GM23248 (cell line): ENCODE data around the gene NYAP2. TPM values are rescaled to one million over a fixed set of nuclear protein-coding genes. Genes with fewer than 3 reads are reported as not detected.

Source experiments
- DNase-seq: peaks from one replicate; pipeline ENCODE4 v3.0.0-alpha.2; 2015
- H2AFZ ChIP-seq: fragments of 200-600 bp; sonication (generic); 2 replicates; pipeline ENCODE4 v1.6.1; 2016; ENCODE audit warnings: antibody characterized with exemption
- H3F3A ChIP-seq: fragments of 200-600 bp; sonication (generic); 2 replicates; pipeline ENCODE4 v1.6.1; 2016; ENCODE audit warnings: mild to moderate bottlenecking, antibody characterized with exemption, mixed run types; ENCODE audit not compliant: insufficient read depth
- H3K27ac ChIP-seq: fragments of 200-600 bp; sonication (generic); 2 replicates; pipeline ENCODE4 v1.5.1; 2016; ENCODE audit warnings: mild to moderate bottlenecking
- H3K27me3 ChIP-seq: fragments of 200-600 bp; sonication (generic); replicated peaks from 2 replicates; pipeline ENCODE4 v1.6.1; 2016; ENCODE audit warnings: mild to moderate bottlenecking; ENCODE audit not compliant: insufficient read depth
- H3K36me3 ChIP-seq: fragments of 200-600 bp; sonication (generic); 2 replicates; pipeline ENCODE4 v1.6.1; 2016; ENCODE audit warnings: low read depth, mild to moderate bottlenecking
- H3K4me1 ChIP-seq: fragments of 200-600 bp; sonication (generic); 2 replicates; pipeline ENCODE4 v1.6.1; 2016; ENCODE audit warnings: mild to moderate bottlenecking; ENCODE audit not compliant: insufficient read depth
- H3K4me2 ChIP-seq: fragments of 200-600 bp; sonication (generic); one replicate; pipeline ENCODE4 v1.6.1; 2016; ENCODE audit warnings: mild to moderate bottlenecking; ENCODE audit not compliant: unreplicated experiment
- H3K4me3 ChIP-seq: fragments of 200-600 bp; sonication (generic); 2 replicates; pipeline ENCODE4 v1.5.1; 2016; ENCODE audit warnings: mild to moderate bottlenecking
- H3K79me2 ChIP-seq: fragments of 200-600 bp; sonication (generic); 2 replicates; pipeline ENCODE4 v1.6.1; 2016; ENCODE audit warnings: mild to moderate bottlenecking; ENCODE audit not compliant: insufficient read depth
- H3K9ac ChIP-seq: fragments of 200-600 bp; sonication (generic); 2 replicates; pipeline ENCODE4 v1.6.1; 2016; ENCODE audit warnings: mild to moderate bottlenecking
- H3K9me2 ChIP-seq: fragments of 200-600 bp; sonication (generic); 2 replicates; pipeline ENCODE4 v1.6.1; 2016; ENCODE audit warnings: mixed run types, mild to moderate bottlenecking, moderate library complexity; ENCODE audit not compliant: insufficient read depth
- H3K9me3 ChIP-seq: fragments of 200-600 bp; sonication (generic); one replicate; pipeline ENCODE4 v1.6.1; 2017; ENCODE audit warnings: low read depth
- H4K20me1 ChIP-seq: fragments of 200-600 bp; sonication (generic); 2 replicates; pipeline ENCODE4 v1.6.0; 2016; ENCODE audit not compliant: insufficient read depth
- EZH2 ChIP-seq: fragments of 200-600 bp; sonication (generic); IDR thresholded peaks from 2 replicates; pipeline ENCODE4 v1.6.1; 2018; ENCODE audit warnings: antibody characterized with exemption, mild to moderate bottlenecking; ENCODE audit not compliant: insufficient read depth, poor library complexity, severe bottlenecking
- EZH2phosphoT487 ChIP-seq: fragments of 200-600 bp; sonication (generic); IDR thresholded peaks from 2 replicates; pipeline ENCODE4 v1.6.1; 2018; ENCODE audit warnings: antibody characterized with exemption, moderate library complexity, mild to moderate bottlenecking, low read depth; ENCODE audit not compliant: insufficient read depth
- WGBS, 2 experiments: methylation state at CpG; one replicate each; pipeline ENCODE4 v1.1.6; 2015 to 2017; ENCODE audit warnings: low lambda C conversion rate in 2 of 2, low coverage in 1 of 2; ENCODE audit errors: missing lambda C conversion rate in 2 of 2; 5-methylcytosine and 5-hydroxymethylcytosine counted together
- in situ Hi-C: fragments of 300-500 bp; cut with MboI; formaldehyde crosslinking; loops from 2 replicates; pipeline ENCODE4 v1.15.0; 2020
- polyA plus RNA-seq: library from polyadenylated mRNA; unstranded; fragments of >200 nt; fragmentation: Nextera tagmentation; extraction: Ambion mirVana; gene quantifications from 2 replicates; pipeline ENCODE4 v1.2.1, GENCODE V29; 2016
- total RNA-seq: library from RNA; depleted of rRNA; stranded (reverse); fragments of >200 nt; shearing (Covaris generic); gene quantifications from 2 replicates; pipeline ENCODE4 v1.2.3, GENCODE V29; 2014

NYAP2 gene
- total and polyA plus RNA-seq, 2 experiments from 2014 or later = not detected

DNA sequence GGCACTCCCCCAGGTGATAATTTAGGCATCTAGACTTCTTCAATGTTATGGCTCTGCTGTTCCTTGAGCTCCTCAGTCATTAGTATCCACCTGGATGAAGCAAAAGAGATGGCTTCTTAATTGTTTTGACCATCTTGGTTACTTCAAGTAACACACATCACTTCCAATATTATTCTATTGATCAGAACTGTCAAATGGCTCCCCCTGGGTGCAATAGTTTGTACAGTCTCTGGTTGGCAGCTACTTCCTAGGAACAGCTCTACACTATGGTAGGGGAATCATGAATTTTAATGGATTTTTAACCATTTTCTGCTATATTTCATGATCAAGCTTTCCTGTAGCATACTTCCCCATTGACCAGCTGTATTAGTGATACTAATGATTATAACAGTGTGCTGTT, 157.0 kb downstream of the NYAP2 start:
- no peak overlapping the region for H3K4me2 ChIP-seq
- H4K20me1 ChIP-seq = no peaks in the 10 kb centered on the region
- no peaks in the 10 kb centered on the region for H3K4me1 ChIP-seq
- no peak overlapping the region for H2AFZ ChIP-seq
- no peaks in the 10 kb centered on the region for H3F3A ChIP-seq
- no peaks in the 10 kb centered on the region for H3K9me2 ChIP-seq
- H3K9me3 ChIP-seq = no peaks in the 10 kb centered on the region
- TF ChIP-seq EZH2 (no peak), EZH2phosphoT487 (no peak)
- no peak overlapping the region for H3K4me3 ChIP-seq
- in situ Hi-C loops = no loop called here
- H3K79me2 ChIP-seq = no peaks in the 10 kb centered on the region
- no peaks in the 10 kb centered on the region for H3K27me3 ChIP-seq
- H3K27ac ChIP-seq = no peak overlapping the region
- no peak overlapping the region for H3K9ac ChIP-seq
- DNase-seq = no peak
- H3K36me3 ChIP-seq = no peaks in the 10 kb centered on the region

DNA sequence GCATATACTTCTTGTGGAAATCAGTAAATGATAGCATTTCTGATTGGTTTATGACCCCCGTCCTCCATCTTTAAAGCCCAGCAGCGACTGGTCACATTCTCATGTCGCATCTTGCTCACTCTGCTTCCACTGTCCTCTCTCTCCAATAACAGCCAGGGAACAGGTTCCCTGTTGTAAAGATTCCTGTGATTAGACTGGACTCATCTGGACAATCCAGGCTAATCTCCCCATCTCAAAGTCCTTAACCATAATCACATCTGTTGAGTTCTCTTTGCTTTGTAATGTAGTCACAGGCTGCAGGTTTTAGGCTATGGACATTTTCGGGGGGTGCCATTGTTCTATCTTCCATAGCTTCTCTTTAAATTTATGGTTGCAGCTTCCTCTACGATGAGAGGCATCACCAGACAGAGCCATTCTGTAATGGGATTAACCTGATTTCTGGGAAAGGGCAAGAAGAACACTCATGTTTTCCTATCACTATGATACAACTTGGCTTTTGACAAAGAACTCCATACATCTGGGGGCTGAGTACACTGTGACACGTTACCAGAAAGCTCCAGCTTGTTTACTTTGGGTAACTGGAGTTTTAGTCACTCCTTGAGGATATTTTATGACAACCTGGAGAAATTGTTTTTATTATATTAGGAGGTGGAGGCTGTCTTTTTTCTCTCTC, 159.0 kb downstream of the NYAP2 start:
- Histone ChIP-seq H3K27ac (no peak overlapping the region), H2AFZ (no peak overlapping the region), H3K36me3 (no peaks in the 10 kb centered on the region), H3K4me3 (no peak overlapping the region), H3K9me3 (no peaks in the 10 kb centered on the region), H3K9ac (no peak overlapping the region), H3K4me1 (no peaks in the 10 kb centered on the region), H3K4me2 (no peak overlapping the region), H3K79me2 (no peaks in the 10 kb centered on the region), H3F3A (no peaks in the 10 kb centered on the region), H4K20me1 (no peaks in the 10 kb centered on the region), H3K9me2 (no peaks in the 10 kb centered on the region), H3K27me3 (peaks cover 5% of the 10 kb centered on the region; the same call in 1 of the 2 replicates)
- in situ Hi-C loops = no loop called here
- 25 to 28% methylated on average over 6 of the region's 6 CpGs for WGBS, 2 experiments
- DNase-seq = no peak
- TF ChIP-seq EZH2phosphoT487 = no peak
- TF ChIP-seq EZH2 = no peak

DNA sequence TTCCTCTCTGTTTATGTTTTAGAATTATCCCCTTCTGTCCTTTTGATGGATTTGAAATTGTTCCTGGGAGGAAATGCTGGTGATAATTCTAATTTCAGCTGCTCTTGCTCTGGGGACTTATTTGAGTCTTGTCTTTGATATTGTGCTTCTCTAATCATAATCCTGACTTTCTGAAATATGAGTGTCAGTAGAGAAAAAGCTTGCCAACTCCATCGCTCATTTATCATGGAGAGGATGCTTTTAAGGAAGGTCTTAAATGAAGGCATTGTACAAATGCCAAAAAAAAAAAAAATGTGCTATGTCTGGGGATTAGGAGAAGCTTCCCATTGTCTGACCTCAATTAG, 159.5 kb downstream of the NYAP2 start:
- no peaks in the 10 kb centered on the region for H3K4me1 ChIP-seq
- no peaks in the 10 kb centered on the region for H3K36me3 ChIP-seq
- WGBS, 2 experiments = 0 to 6% methylated on average over 1 of the region's 1 CpG
- H3F3A ChIP-seq = no peaks in the 10 kb centered on the region
- H3K9ac ChIP-seq = no peak overlapping the region
- H3K9me2 ChIP-seq = no peaks in the 10 kb centered on the region
- H3K9me3 ChIP-seq = no peaks in the 10 kb centered on the region
- no peaks in the 10 kb centered on the region for H3K79me2 ChIP-seq
- TF ChIP-seq EZH2 = no peak
- no peak for TF ChIP-seq EZH2phosphoT487
- H3K4me3 ChIP-seq = no peak overlapping the region
- no peak overlapping the region for H3K4me2 ChIP-seq
- DNase-seq = no peak
- no peak overlapping the region for H3K27ac ChIP-seq
- H4K20me1 ChIP-seq = no peaks in the 10 kb centered on the region
- H3K27me3 ChIP-seq = peaks cover 5% of the 10 kb centered on the region; the same call in 1 of the 2 replicates
- in situ Hi-C loops = no loop called here
- no peak overlapping the region for H2AFZ ChIP-seq

DNA sequence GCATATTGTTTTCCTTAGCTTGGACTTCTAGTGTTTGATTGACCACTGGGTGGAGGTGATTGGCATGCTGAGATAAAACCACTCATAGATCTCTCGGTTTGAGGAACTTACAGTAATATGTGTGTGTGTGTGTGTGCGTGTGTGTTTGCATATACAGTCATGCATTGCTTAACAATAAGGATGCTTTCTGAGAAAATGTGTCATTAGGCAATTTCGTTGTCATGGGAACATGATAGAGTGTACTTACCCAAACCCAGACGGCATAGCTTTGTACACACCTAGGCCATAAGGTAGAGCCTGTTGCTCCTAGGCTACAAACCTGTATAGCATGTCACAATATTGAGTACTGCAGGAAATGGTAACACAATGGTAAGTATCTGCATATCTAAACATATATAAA, 167.3 kb downstream of the NYAP2 start:
- Histone ChIP-seq H3K36me3 (no peaks in the 10 kb centered on the region), H3K4me3 (no peak overlapping the region), H2AFZ (no peak overlapping the region), H3K9ac (no peak overlapping the region), H3K9me3 (no peaks in the 10 kb centered on the region), H3F3A (no peaks in the 10 kb centered on the region), H3K27me3 (peaks cover 5% of the 10 kb centered on the region; the same call in 1 of the 2 replicates), H3K27ac (no peak overlapping the region), H3K4me2 (no peak overlapping the region), H3K4me1 (no peaks in the 10 kb centered on the region), H4K20me1 (no peaks in the 10 kb centered on the region), H3K79me2 (no peaks in the 10 kb centered on the region), H3K9me2 (no peaks in the 10 kb centered on the region)
- in situ Hi-C loops = no loop called here
- TF ChIP-seq EZH2phosphoT487 (no peak), EZH2 (no peak)
- peak; percentile 3 for DNase-seq
- WGBS, 2 experiments = 38 to 45% methylated on average over 4 of the region's 4 CpGs

DNA sequence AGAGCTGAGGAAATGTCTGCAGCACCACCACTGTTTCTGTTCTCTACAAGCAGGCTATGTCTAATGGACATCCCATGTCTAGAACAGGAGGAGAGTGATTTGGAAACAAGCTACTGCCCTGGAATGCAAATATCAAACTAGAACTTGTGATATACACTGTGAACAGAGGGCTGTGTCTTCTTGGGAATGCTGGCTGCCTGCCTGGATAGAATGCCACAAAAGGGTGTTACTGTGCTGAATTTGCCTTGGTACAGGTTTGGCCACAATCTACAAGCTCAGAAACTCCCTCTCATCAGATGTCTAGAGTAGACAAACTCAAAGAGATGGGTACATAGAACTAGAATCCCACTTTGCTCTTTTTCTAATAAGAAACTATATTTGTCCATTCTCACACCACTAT, 170.5 kb downstream of the NYAP2 start:
- H3K27ac ChIP-seq = no peak overlapping the region
- H3K36me3 ChIP-seq = no peaks in the 10 kb centered on the region
- DNase-seq = no peak
- no peak overlapping the region for H3K9ac ChIP-seq
- in situ Hi-C loops = no loop called here
- H3K27me3 ChIP-seq = no peaks in the 10 kb centered on the region
- no peak overlapping the region for H3K4me3 ChIP-seq
- H3F3A ChIP-seq = no peaks in the 10 kb centered on the region
- no peak overlapping the region for H2AFZ ChIP-seq
- H3K9me3 ChIP-seq = no peaks in the 10 kb centered on the region
- no peaks in the 10 kb centered on the region for H3K79me2 ChIP-seq
- no peak overlapping the region for H3K4me2 ChIP-seq
- H3K9me2 ChIP-seq = no peaks in the 10 kb centered on the region
- H3K4me1 ChIP-seq = no peaks in the 10 kb centered on the region
- TF ChIP-seq EZH2phosphoT487 = no peak
- TF ChIP-seq EZH2 = no peak
- H4K20me1 ChIP-seq = no peaks in the 10 kb centered on the region
